Spleen (tissue), 7 donors: ENCODE results near the gene PHIP.

ENCODE experiments used
- CTCF ChIP-seq, 11 experiments: fragments of 200-600 bp in 7 of 11; fragments of 450-650 bp in 4 of 11; sonication (generic) in 4 of 11; IDR thresholded peaks in 8 of 11; conservative IDR thresholded peaks in 3 of 11; 1 replicate in 7 of 11; 2 replicates in 4 of 11; pipeline versions ENCODE4 v1.4.0 to v1.8.0; 2016 to 2021; ENCODE audit warnings: antibody characterized with exemption in 11 of 11, inconsistent platforms in 4 of 11, mild to moderate bottlenecking in 1 of 11
- POLR2A ChIP-seq, 3 donors: fragments of 450-650 bp; IDR thresholded peaks; one replicate each; pipeline ENCODE4 v1.5.1; 2017; ENCODE audit warnings: antibody characterized with exemption in 3 of 3, mild to moderate bottlenecking in 1 of 3
- POLR2AphosphoS5 ChIP-seq, 3 donors: sonication (generic); formaldehyde crosslinking; IDR thresholded peaks; one replicate each; pipeline ENCODE4 v1.5.1; 2017; ENCODE audit warnings: antibody characterized with exemption in 3 of 3
- donor health status: DM: no; HTN: no; CAD: no; lungs with moderate emphysema.
- donor health status: DM: no; HTN: no; CAD: no.
- donor health status: DM: no; HTN: no; CAD: no.

GRCh38 chr6:79030023-79030422, 48.0 kb downstream of the PHIP start:
- TF ChIP-seq POLR2A (IDR thresholded peaks at IDR 0.05) (no peak), CTCF (IDR thresholded peaks at IDR 0.05 in 8 of 11, conservative IDR thresholded peaks at IDR 0.05 in 3 of 11) (no peak), POLR2AphosphoS5 (IDR thresholded peaks at IDR 0.05) (no peak)
